Caco-2 (cell line): ENCODE measurements around the gene NBPF4. TPM values are rescaled to one million over a fixed set of nuclear protein-coding genes. Genes with fewer than 3 reads are reported as not detected.

Experiments used
- BruUV-seq: library from RNA; stranded (reverse); fragments of 400-500 nt; replicated peaks from 2 replicates; lab custom pipeline; 2021; lab: Mats Ljungman, UMichigan
- CTCF ChIA-PET: fragments of 300-600 bp; sonication (Branson Sonifier 250); formaldehyde crosslinking; loops from one replicate; lab custom pipeline; 2022; ENCODE audit warnings: antibody characterized with exemption; lab: Charles Lee
- POLR2A ChIA-PET: fragments of 300-600 bp; sonication (Branson Sonifier 250); formaldehyde crosslinking; loops from one replicate; lab custom pipeline; 2022; ENCODE audit warnings: antibody characterized with exemption; lab: Charles Lee
- DNase-seq, 2 experiments: peaks; one replicate each; pipeline versions ENCODE4 v3.0.0 to v3.0.0-alpha.2; 2020 to 2022
- H3K27me3 ChIP-seq: replicated peaks from 2 replicates; pipeline ENCODE4 v1.6.0; 2011; ENCODE audit warnings: low read length; ENCODE audit not compliant: control insufficient read depth, insufficient read depth
- H3K36me3 ChIP-seq: 2 replicates; pipeline ENCODE4 v1.5.1; 2011; ENCODE audit warnings: low read length; ENCODE audit not compliant: control insufficient read depth, insufficient read depth
- H3K4me1 ChIP-seq: fragments of 250-450 bp; sonication (Bioruptor Pico); 2 replicates; pipeline ENCODE4 v1.5.1; 2020; ENCODE audit warnings: mild to moderate bottlenecking
- H3K4me3 ChIP-seq: 2 replicates; pipeline ENCODE4 v1.5.1; 2011; ENCODE audit warnings: low read depth, mild to moderate bottlenecking, control low read depth, low read length
- H3K9me3 ChIP-seq: fragments of 250-450 bp; sonication (Bioruptor Pico); 2 replicates; pipeline ENCODE4 v1.5.1; 2020; ENCODE audit warnings: mild to moderate bottlenecking, moderate library complexity
- H3K27ac Mint-ChIP-seq: one replicate; pipeline ENCODE4 v1.8.0; 2022; ENCODE audit warnings: mixed read lengths; ENCODE audit not compliant: unreplicated experiment
- H3K27me3 Mint-ChIP-seq: one replicate; pipeline ENCODE4 v1.8.0; 2022; ENCODE audit warnings: mixed read lengths; ENCODE audit not compliant: insufficient read depth, unreplicated experiment
- H3K36me3 Mint-ChIP-seq: one replicate; pipeline ENCODE4 v1.8.0; 2022; ENCODE audit warnings: mild to moderate bottlenecking, mixed read lengths; ENCODE audit not compliant: insufficient read depth, unreplicated experiment
- H3K4me1 Mint-ChIP-seq: one replicate; pipeline ENCODE4 v1.8.0; 2022; ENCODE audit warnings: low read depth, mixed read lengths; ENCODE audit not compliant: unreplicated experiment
- H3K4me3 Mint-ChIP-seq: one replicate; pipeline ENCODE4 v1.8.0; 2022; ENCODE audit warnings: mild to moderate bottlenecking, moderate library complexity, mixed read lengths; ENCODE audit not compliant: unreplicated experiment
- H3K9me3 Mint-ChIP-seq: one replicate; pipeline ENCODE4 v1.8.0; 2022; ENCODE audit warnings: mixed read lengths; ENCODE audit not compliant: unreplicated experiment
- CTCF ChIP-seq, 2 experiments: fragments of 200-600 bp in 1 of 2; IDR thresholded peaks; 1 replicate in 1 of 2; 2 replicates in 1 of 2; pipeline versions ENCODE4 v1.5.1 to v1.8.0; 2011 to 2022; ENCODE audit warnings: antibody characterized with exemption in 1 of 2, control low read depth in 1 of 2, inconsistent platforms in 1 of 2, low read depth in 1 of 2, low read length in 1 of 2, mild to moderate bottlenecking in 1 of 2, moderate library complexity in 1 of 2; ENCODE audit not compliant: insufficient read depth in 1 of 2, severe bottlenecking in 1 of 2, unreplicated experiment in 1 of 2
- intact Hi-C: fragments of 100-400 bp; cut with micrococcal nuclease; formaldehyde crosslinking; loops from one replicate; pipeline ENCODE4 v1.10.0; 2022; ENCODE audit not compliant: unreplicated experiment
- total RNA-seq: library from RNA; stranded (reverse); gene quantifications from 2 replicates; pipeline ENCODE4 v1.2.3, GENCODE V29; 2022

NBPF4 gene
- total RNA-seq, 1 experiment from 2014 or later = 0.88 TPM

- H3K9me3 Mint-ChIP-seq = no peaks in the 10 kb centered on the region
Observed at GRCh38 chr1:108200687-108201051, 43.2 kb downstream of the NBPF4 start.

GRCh38 chr1:108199781-108200686, 43.8 kb downstream of the NBPF4 start, which contains the start of gene SLC25A24:
Gene SLC25A24 (minus strand): TSS chr1:108200343. CDS start chr1:108200138, 205 bp downstream.
- H3K36me3 ChIP-seq = no peaks in the 10 kb centered on the region; the same call in 1 of the 2 replicates
- ChIA-PET CTCF (interaction anchor here (0.6 to 1.2 kb wide), 4 partner anchors 360 to 1560 kb away, joined by 3 to 5 read pairs (median 4); partner anchors contain the start of gene EEIG2), POLR2A (interaction anchor here (0.6 kb wide), 1 partner anchor 13 kb away, joined by 3 read pairs; no protein-coding TSS in a partner anchor)
- H3K9me3 ChIP-seq = no peaks in the 10 kb centered on the region
- peaks cover 4% of the 10 kb centered on the region for H3K9me3 Mint-ChIP-seq
- TF ChIP-seq CTCF (IDR thresholded peaks at IDR 0.05; ENCODE audit: insufficient read depth in 1 of 2, low read depth in 1 of 2, low read length in 1 of 2, severe bottlenecking in 1 of 2, unreplicated experiment in 1 of 2) = no peak
- H3K4me1 ChIP-seq = no peaks in the 10 kb centered on the region
- peak; percentile 80 to 85 for DNase-seq
- no peaks in the 10 kb centered on the region for H3K4me1 Mint-ChIP-seq
- intact Hi-C loops = loop anchor here (5.0 kb wide), 1 partner anchor 418 kb away; no protein-coding TSS in a partner anchor
- peak within 1 kb of the TSS; percentile 91 for H3K27ac Mint-ChIP-seq
- H3K27me3 Mint-ChIP-seq = no peaks in the 10 kb centered on the region
- peaks cover 10% of the 10 kb centered on the region for H3K36me3 Mint-ChIP-seq
- H3K4me3 Mint-ChIP-seq = peak within 1 kb of the TSS; percentile 84
- H3K4me3 ChIP-seq = peak within 1 kb of the TSS; percentile 94
- no peaks in the 10 kb centered on the region for H3K27me3 ChIP-seq
- BruUV-seq = no TSS peak

More at GRCh38 chr1:108200687-108201051, 43.2 kb downstream of the NBPF4 start:
- Mint-ChIP-seq H3K27me3 (no peaks in the 10 kb centered on the region), H3K4me1 (no peaks in the 10 kb centered on the region), H3K27ac (peak overlapping the region; percentile 91), H3K36me3 (peaks cover 7% of the 10 kb centered on the region), H3K4me3 (peak overlapping the region; percentile 84)
- Histone ChIP-seq H3K9me3 (no peaks in the 10 kb centered on the region), H3K36me3 (no peaks in the 10 kb centered on the region; the same call in 1 of the 2 replicates), H3K4me3 (peak overlapping the region; percentile 94), H3K4me1 (no peaks in the 10 kb centered on the region), H3K27me3 (no peaks in the 10 kb centered on the region)
- TSS peak; percentile 62 for BruUV-seq
- intact Hi-C loops = loop anchor here (5.0 kb wide), 1 partner anchor 418 kb away; no protein-coding TSS in a partner anchor
- ChIA-PET CTCF (interaction anchor here (0.6 to 1.2 kb wide), 4 partner anchors 359 to 1559 kb away, joined by 3 to 5 read pairs (median 4); partner anchors contain the start of gene EEIG2), POLR2A (interaction anchor here (0.6 kb wide), 1 partner anchor 14 kb away, joined by 3 read pairs; no protein-coding TSS in a partner anchor)
- peak; percentile 12 to 31 for DNase-seq
- TF ChIP-seq CTCF (IDR thresholded peaks at IDR 0.05; ENCODE audit: insufficient read depth in 1 of 2, low read depth in 1 of 2, low read length in 1 of 2, severe bottlenecking in 1 of 2, unreplicated experiment in 1 of 2) = peak in 1 of 2 experiments; percentile 3

GRCh38 chr1:108199201-108199691, 44.6 kb downstream of the NBPF4 start:
- Histone ChIP-seq H3K9me3 (no peaks in the 10 kb centered on the region), H3K27me3 (no peaks in the 10 kb centered on the region), H3K4me3 (peak overlapping the region; percentile 94), H3K4me1 (no peaks in the 10 kb centered on the region), H3K36me3 (no peaks in the 10 kb centered on the region; the same call in 1 of the 2 replicates)
- TSS peak; percentile 36 for BruUV-seq
- H3K4me3 Mint-ChIP-seq = peak overlapping the region; percentile 84
- ChIA-PET POLR2A (no interaction called here), CTCF (no interaction called here)
- peaks cover 16% of the 10 kb centered on the region for H3K36me3 Mint-ChIP-seq
- peak overlapping the region; percentile 91 for H3K27ac Mint-ChIP-seq
- H3K4me1 Mint-ChIP-seq = no peaks in the 10 kb centered on the region
- DNase-seq = peak; percentile 35 to 45
- no peak for TF ChIP-seq CTCF (IDR thresholded peaks at IDR 0.05; ENCODE audit: insufficient read depth in 1 of 2, low read depth in 1 of 2, low read length in 1 of 2, severe bottlenecking in 1 of 2, unreplicated experiment in 1 of 2)
- H3K27me3 Mint-ChIP-seq = no peaks in the 10 kb centered on the region
- intact Hi-C loops = no loop called here
- peaks cover 9% of the 10 kb centered on the region for H3K9me3 Mint-ChIP-seq
